Measurements from ENCODE around the gene HEG1. TPM values are rescaled to one million over a fixed set of nuclear protein-coding genes. Genes with fewer than 3 reads are reported as not detected.

Gene HEG1
- total and polyA plus RNA-seq, 2 donors (not counting 3 experiments of a cell fraction or from before 2014, with no cell fraction given), result 50.1 to 106 TPM

GRCh38 chr3:124935794-124936542 lies 119.8 kb downstream of the HEG1 start:
- no peak for TF ChIP-seq MAX (IDR thresholded peaks at IDR 0.05; ENCODE audit: insufficient read depth, insufficient read length)
- TF ChIP-seq JUN (IDR thresholded peaks at IDR 0.05; ENCODE audit: borderline replicate concordance, insufficient read depth, insufficient read length, low read depth), result no peak
- no peak for TF ChIP-seq FOS (IDR thresholded peaks at IDR 0.05; ENCODE audit: borderline replicate concordance, insufficient read depth, low read length)
- TF ChIP-seq GATA2 (IDR thresholded peaks at IDR 0.05; ENCODE audit: insufficient read depth, insufficient read length, low read depth, low read length), result no peak
- no peak for TF ChIP-seq POLR2A (IDR thresholded peaks at IDR 0.05; ENCODE audit: low read depth, low read length)
- no peak for TF ChIP-seq POLR2AphosphoS5 (IDR thresholded peaks at IDR 0.05; ENCODE audit: insufficient read depth, low read depth, low read length)
- no peak for TF ChIP-seq EZH2 (IDR thresholded peaks at IDR 0.05; ENCODE audit: borderline replicate concordance, low read depth, low read length, severe bottlenecking)
- TF ChIP-seq MYC (IDR thresholded peaks at IDR 0.05; ENCODE audit: low read depth, low read length), result no peak
- no peak for TF ChIP-seq CTCF (IDR thresholded peaks at IDR 0.05; ENCODE audit: extremely low read depth in 1 of 2, insufficient read depth in 1 of 2, low read depth in 1 of 2, low read length in 2 of 2)
- H3K9me3 ChIP-seq (replicated peaks; ENCODE audit: control insufficient read depth, insufficient read depth, low read length), result no peaks in the 10 kb centered on the region
- no peaks in the 10 kb centered on the region for H3K36me3 ChIP-seq (ENCODE audit: control insufficient read depth in 2 of 2, extremely low read depth in 1 of 2, insufficient read depth in 2 of 2, low read length in 2 of 2)
- no peak overlapping the region for H3K4me2 ChIP-seq (ENCODE audit: insufficient read depth, low read length)
- no TSS peak for BruUV-seq (replicated peaks)
- POLR2A ChIA-PET, result interaction anchor here (0.6 kb wide), 1 partner anchor 239 kb away, joined by 4 read pairs; no protein-coding TSS in a partner anchor
- H3K9ac ChIP-seq (replicated peaks; ENCODE audit: extremely low read depth, insufficient read depth, low read length), result no peak overlapping the region
- DNase-seq (ENCODE audit: low read depth, low spot score) (no peak), FAIRE-seq (no peak)
- H4K20me1 ChIP-seq (replicated peaks; ENCODE audit: control insufficient read depth, extremely low read depth, insufficient read depth, low read length), result no peaks in the 10 kb centered on the region
- CTCF ChIA-PET, result interaction anchor here (1.0 to 1.4 kb wide), 4 partner anchors 15 to 184 kb away, joined by 3 read pairs; no protein-coding TSS in a partner anchor
- no peak overlapping the region for H3K4me3 ChIP-seq (replicated peaks in 1 of 3; ENCODE audit: insufficient read depth in 1 of 3, low read depth in 1 of 3, low read length in 3 of 3)
- intact Hi-C loops (cut with micrococcal nuclease) (no loop called here), dilution Hi-C loops (cut with MboI; ENCODE audit: extremely low pct_ligation_motif_present, low sequenced_read_pairs) (no loop called here)
- no peaks in the 10 kb centered on the region for H3K79me2 ChIP-seq (ENCODE audit: control insufficient read depth, insufficient read depth, low read length)
- no peak overlapping the region for H2AFZ ChIP-seq (ENCODE audit: low read depth, low read length)
- no peaks in the 10 kb centered on the region for H3K9me1 ChIP-seq (replicated peaks; ENCODE audit: control insufficient read depth, extremely low read depth, insufficient read depth, low read length)
- peaks cover 1 to 2% of the 10 kb centered on the region in 2 experiments for H3K27me3 ChIP-seq (ENCODE audit: control insufficient read depth in 2 of 2, insufficient read depth in 2 of 2, low read length in 2 of 2)
- H3K27ac ChIP-seq (ENCODE audit: insufficient read depth, low read depth, low read length), result no peak overlapping the region
- H3K4me1 ChIP-seq (ENCODE audit: control insufficient read depth, extremely low read depth, insufficient read depth, low read length), result no peaks in the 10 kb centered on the region
